ENCODE data around the gene PTPRJ.

PTPRJ gene

DNA sequence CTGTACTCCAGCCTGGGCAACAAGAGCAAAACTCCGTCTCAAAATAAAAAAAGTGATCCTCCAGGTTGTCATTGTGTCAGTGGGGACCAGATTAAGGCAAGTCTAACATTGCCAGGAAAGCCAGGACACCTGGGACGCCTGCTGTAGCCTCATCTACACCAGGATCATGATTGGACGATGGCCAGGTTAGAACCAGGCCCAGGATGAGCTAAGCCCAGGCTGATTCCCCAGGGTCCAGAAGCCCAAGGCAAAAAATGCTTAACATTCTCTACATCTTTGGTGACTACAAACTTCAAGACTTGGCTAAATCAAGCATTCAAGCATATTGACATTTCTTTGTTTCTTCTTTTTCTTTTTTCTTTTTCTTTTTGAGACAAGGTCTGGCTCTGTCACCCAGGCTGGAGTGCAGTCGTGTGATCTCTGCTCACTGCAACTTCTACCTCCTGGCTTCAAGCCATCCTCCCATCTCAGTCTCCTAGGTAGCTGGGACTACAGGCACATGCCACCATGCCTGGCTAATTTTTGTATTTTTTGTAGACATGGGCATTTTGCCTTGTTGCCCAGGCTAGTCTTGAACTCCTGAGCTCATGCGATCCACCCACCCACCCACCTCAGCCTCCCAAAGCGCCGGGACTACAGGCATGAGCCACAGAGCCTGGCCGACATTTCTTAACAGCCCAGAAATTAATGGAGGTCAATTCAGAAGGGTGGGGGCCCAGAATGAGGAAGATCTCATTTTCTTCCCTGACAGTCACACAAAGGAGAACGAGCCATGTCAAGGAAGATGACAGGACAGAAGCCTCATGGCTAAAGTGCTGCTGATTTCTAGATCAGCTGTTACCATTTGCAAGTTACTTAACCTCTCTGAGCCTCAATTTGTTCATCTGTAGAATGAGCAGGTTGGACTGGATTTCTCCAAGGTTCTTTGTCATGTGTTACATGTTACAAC lies 12.5 kb upstream of the PTPRJ start:
- no peak for DNase-seq

DNA sequence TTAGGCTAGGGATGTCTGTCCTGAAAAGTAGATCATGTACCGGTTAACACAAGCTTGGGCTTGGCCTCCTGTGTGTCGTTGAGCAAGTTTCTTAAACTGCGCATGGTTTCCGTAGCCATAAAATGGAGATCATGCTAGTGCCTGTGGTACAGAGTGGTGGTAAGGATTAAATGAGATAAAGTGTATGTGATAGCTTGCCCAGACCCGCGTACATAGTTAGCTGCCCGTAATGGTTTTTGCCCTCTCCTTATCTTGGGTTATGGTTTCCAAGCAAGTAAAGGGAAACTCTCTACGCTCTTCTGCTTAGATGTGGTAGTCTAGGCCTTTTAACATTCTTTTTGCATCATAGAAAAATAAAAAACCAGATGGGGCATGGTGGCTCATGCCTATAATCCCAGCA lies 11.0 kb upstream of the PTPRJ start:
- no peak for DNase-seq

DNA sequence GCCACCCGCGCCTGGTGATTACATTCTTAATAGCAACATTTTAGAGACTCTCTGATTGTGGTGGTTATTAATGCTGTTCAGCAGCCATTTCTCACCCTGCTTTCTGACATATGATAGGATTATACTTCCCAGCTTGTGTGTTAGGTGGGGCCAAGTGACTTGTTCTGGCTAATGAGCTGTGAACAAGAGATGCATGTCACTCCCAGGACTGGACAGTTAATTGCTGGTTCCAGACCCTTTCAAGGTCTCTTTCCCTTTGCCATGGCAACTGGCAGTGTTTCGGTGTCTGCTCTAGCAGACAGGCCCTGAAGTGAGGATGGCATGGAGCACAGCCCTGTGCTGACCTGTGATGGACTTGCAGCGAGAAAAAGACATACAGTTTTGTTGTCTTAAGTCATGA lies 8.9 kb upstream of the PTPRJ start:
- DNase-seq = peak; percentile 51

DNA sequence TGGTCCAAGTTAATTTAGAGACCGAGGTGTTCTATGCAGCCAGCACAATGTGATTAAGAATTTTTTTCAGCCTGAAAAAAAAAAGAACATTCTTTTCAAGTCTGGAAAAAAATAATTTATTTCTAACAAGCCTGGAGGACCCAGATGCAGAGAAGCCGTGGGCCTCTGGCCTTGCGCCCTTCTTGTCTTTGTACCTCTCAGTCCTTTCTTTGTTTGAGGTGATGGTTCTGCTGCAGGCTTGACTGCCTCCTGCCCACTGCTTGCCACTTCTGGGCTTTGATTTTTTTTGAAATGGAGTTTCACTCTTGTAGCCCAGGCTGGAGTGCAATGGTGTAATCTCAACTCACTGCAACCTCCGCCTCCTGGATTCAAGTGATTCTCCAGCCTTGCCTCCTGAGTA lies 7.2 kb upstream of the PTPRJ start:
- DNase-seq = no peak

DNA sequence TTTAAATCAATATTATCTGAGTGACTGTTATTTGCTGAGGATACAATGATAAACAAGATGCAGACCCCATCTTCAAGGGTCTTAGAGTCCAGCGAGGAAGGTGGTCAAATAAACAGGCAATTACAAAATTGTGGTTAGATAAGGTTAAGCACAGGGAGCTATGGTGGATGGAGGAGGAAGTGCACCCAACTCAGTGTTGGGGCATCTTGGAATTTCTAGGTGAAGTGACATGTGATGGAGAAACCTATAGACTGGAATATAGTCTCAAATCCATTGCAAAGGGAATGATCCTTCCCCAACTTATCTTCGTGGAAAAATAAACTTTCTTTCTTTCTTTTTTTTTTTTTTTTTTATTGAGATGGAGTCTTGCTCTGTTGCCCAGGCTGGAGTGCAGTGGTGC lies 3.4 kb upstream of the PTPRJ start:
- no peak for DNase-seq

DNA sequence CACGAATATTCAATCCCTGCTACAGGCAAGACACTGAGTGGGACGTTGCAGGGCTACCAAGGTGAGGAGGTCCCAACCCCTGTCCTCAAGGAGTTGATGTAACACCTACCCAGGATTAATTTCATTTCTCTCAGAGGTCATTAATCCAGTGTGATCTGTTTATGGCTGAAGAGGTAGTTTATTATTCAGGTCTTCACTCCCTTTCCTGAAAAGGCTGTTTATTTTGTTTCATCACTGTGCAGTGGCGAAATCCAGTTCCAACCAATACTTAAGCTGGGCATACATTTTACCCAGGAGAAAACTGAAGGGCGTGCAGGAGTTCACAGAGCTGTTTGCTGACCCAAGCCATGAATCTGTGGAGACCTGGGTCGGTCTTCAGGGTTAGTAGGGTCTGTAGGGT lies 2.7 kb upstream of the PTPRJ start:
- peak; percentile 28 for DNase-seq

DNA sequence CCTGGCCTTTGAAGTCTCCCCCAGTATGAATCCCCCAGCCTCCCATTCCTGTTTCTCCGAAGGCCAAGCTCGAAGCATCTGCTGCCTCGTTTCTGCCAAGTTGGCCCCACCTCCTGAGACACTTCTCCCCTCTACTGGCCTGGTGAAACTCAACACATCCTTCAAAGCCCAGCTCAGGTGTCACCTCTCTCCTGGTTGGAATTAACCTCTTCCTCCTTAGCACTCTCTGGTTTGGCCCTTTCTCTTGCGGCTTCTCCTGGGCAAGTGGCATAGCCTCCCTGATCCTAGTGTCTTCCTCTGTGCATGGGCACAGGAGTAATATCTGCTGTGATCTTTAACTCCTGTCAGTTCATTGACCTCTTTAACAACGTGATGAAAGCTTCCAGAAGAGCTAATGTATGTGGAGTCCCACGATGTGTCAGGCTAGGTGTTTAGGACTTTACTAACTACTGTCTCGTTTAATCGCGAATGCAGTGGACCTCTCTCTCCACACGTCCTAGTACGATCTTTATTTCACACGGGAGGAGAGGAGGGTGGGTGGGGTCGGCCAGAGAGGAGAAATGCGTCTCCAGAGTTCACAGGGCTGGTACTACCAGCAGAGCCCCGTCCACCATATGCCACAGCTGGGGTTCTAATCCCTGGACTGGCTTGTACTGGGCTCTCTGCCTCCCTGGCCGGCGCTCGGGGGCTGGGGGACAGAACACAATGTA lies 826 bp upstream of the PTPRJ start:
- DNase-seq = peak; percentile 79

DNA sequence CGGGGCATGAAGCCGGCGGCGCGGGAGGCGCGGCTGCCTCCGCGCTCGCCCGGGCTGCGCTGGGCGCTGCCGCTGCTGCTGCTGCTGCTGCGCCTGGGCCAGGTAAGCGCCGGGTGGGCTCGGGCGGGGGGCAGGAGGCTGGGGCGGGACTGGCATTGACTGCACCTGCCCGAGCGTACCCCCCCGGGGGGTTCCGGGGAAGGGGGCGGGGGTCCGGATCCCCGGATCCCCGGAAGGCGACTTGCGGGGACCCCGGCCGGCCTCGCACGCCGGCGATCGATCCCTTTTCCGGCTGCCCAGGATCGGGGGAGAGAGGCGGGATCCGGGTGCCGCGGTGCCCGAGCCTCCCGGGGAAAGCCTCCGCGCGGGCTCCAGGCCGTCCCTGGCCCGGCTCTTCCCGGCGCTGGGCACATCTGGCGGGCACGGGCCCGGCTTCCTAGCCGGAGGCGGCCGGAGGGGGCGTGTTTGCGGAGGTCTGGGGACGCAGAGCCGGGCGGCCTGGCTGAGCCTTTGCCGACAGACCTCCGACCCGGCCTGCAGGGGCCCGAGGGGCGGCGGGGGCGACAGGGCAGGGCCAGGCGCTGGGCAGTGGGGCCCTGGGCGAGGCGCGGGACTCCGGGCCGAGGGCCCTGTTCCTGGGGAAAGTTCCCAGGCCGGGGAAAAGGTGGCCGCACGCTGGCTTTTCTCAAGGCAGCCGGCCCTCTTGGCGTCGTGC lies 705 bp downstream of the PTPRJ start:
- peak; percentile 81 for DNase-seq

DNA sequence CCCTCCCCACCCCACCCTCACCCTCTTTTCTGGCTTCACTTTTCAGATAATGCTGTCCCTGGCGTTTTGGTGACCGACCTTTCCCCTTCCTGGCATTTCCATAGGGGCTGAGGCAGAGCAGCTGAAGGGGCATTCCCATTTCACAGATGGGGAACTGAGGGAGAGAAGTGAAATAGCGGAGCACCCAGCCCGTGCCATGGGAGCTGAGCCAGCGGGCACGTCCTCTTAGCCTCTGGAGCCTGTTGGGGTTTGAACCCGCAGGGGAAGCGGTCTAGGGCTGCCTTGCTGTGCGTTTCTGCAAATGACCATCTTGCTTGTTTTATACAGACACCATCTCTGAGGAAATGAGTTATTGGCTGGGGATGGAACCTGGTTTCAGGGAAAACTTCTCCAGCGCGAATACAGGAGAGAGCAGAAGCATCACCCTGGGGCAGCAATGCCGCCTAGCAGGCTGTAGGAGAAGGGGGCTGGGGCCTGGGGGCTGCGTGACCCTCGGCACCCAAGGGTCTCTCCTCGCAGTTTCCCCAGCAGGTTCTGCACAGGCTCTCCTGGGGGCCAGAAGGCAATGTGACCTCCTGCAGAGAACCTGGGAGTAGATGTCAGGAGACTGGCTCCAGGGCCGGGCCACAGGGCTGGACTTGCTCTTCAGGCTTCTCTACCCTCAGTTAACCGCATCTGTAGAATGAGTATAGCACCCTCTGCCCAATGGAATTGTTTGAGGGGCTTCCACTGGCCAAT lies 1.5 kb downstream of the PTPRJ start:
- no peak for DNase-seq

DNA sequence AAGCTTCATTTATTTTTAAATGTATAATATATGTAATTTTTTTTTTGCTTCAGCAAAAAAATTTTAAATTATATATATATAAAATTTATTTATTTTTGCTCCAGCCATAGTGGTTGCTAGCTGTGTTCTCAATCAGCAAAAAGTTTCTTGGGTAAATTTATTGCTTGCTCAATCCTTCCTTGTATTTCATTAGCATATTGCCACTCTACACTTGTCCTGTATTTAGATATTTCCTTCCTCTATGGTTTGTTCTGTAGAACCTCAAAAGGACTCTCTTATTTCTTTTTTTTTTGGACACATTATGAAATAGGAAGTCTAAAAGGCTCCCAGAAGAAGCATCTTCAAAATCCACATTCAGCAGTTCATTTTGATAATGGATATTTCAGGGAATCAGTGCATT lies 2.3 kb downstream of the PTPRJ start:
- DNase-seq = no peak

DNA sequence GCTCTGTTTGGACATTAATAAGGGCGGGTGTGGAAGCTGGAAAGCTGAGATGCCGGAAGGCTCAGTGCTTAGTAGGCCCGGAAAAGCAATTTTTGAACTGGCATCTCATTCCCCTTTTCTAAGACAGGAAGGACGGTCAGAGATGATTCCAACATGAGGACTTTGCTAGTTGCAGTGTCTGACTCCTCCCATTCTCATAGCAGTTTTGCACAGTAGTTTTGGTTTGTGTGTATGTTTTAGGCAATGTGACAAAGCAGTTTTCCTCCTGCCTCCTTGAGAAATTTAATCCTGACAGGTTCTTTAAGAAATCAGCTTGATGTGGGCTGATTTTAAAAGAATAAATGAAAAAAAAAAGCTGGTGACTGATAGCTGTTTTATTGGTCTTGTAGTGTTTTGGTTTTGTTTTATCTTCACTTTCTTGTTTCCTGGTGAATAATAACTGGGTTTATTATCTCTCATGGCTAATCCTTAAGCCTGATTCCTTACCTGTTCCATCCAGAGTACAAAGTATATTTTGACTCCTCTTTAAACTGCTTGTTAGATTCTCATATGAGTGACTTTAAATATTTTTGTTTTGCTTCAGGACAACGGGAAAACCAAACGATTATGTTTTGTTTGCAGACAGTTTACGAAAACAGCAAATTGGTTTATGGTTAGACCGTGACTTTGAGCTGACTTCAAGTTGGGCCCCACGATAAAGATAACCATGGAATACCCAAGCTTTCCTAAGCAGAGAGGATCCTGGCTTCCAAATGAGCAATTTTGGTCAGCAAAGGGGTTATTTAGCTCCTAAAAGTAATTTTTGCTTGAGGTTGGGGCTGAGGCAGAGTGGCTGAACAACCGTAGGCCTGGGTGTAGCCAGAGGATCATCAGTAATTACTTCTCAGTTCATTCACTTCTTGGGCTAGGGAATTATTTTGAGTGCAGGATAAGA lies 3.4 kb downstream of the PTPRJ start:
- DNase-seq = no peak

DNA sequence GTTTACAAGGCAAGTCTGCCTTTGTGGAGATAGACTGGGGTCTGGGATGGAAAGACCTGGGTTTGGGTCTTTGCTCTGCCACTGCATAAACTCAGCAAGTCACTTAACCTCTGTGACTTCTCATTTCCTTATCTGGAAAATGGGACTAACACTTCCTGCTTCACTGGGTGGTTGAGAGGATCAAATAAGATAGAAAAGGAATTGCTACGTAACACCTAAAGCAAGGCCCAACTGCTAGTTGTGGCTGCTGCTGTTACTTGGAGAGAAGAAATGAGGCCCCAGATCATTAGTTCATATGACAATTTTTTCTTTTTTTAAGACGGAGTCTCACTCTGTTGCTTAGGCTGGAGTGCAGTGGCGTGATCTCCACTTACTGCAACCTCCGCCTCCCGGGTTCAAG lies 5.9 kb downstream of the PTPRJ start:
- no peak for DNase-seq

DNA sequence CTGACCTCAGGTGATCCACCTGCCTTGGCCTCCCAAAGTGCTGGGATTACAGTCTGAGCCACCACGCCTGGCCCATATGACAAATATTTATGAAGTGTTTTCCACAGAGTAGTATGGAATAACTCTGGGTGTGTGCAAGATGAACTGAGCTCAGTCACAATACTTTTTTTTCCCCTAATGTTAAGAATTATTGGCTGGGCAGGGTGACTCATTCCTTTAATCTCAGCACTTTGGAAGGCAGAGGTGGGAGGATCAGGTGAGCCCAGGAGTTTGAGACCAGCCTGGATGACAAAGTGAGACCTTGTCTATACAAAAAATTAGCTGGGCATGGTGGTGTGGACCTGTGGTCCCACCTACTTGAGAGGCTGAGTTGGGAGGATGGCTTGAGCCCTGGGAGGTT lies 6.4 kb downstream of the PTPRJ start:
- DNase-seq = no peak

DNA sequence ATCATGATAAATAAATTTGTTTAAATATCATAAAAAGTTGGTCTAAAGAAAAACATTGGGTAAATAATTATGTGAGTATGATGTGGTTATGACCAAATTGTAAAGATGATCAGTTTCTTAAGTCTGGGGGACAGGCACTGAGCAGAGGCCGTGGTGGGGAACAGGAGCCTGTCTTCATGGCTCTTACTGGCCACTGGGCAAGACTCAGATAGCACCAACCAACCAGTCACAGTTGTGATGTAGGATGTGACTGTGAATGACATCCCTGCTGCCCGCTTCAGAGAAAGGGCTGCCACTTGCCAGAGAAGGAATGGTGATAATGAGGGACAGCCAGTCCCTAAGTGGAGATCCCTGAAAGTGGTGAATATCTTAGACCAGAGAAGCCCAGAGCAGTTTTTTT lies 7.0 kb downstream of the PTPRJ start:
- no peak for DNase-seq

DNA sequence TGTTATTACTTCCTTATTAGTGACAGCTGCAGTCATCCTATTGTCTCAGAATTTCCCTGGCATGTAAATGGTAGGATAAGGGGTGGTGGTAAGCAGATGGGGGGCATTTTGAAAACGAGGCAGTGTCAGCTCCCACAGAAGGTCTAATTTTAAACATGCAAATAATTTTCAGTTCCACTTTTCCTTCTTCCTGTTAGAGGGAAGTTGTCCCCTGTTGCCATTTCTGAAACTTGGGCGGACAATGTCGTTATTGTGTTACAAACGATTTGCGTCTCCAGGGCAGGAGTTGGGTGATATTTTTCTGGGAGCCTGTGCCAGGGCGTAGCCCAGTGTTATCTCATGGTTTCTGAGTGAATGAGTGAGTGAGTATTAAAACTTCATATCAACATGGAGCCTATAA lies 7.4 kb downstream of the PTPRJ start:
- DNase-seq = no peak

DNA sequence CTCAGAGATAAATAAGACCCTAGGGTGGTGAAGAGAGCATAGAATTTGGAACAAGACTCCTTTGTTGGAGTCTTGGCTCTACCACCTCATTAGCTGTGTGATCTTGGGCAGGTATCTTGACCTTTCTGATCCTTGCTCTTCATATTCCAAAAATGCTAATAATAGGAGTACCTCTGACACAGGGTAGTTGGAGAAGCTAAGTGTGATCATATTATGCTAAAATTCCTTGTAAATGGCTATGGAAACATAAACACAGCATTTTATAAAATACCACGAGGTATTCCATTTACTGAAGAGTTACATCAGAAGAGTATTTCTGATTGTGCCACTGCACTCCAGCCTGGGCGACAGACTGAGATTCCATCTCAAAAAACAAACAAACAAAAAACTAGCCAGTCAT lies 9.4 kb downstream of the PTPRJ start:
- DNase-seq = no peak

DNA sequence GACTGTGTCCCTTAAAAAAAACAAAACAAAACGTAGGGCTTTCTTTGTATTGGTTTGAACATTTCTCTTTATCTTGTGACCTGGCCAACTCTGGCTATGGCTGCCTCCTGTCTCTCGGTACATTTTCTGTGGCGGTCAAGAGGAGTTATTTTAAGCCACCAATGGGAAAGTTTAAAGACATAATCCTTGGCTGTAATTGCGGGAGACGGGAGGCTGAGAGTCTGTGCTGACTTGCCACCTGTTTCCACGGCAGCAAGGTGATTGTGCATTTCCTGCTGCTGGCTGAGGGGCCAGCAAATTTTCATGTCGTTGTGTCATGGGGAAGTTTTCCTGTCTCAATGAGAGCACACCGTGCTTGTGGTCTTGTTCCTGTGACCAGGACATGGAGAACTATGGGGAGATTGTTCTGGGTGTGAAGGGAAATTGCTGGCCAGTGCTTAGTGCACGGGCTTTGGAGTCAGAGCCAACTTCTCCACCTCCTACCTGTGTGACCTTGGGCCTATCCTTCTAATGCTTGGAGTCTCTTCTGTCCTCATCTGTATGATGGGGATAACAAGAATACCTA lies 11.0 kb downstream of the PTPRJ start:
- peak; percentile 27 for DNase-seq

DNA sequence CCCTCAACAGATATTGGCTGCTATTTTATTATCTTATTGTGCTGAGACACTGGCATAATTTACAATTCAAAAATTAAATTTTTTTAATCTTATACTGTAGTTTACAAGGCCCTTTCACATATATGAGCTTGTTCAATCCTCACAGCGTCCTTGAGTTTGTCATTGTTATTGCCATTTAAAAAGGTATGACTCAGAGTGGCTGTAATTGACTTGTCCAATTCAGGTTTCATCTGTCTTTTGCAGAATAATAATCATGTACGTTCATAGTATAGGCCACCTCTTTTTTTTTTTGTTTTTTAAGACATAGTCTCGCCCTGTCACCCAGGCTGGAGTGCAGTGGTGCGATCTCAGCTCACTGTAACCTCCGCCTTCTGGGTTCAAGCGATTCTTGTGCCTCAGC lies 11.5 kb downstream of the PTPRJ start:
- no peak for DNase-seq

DNA sequence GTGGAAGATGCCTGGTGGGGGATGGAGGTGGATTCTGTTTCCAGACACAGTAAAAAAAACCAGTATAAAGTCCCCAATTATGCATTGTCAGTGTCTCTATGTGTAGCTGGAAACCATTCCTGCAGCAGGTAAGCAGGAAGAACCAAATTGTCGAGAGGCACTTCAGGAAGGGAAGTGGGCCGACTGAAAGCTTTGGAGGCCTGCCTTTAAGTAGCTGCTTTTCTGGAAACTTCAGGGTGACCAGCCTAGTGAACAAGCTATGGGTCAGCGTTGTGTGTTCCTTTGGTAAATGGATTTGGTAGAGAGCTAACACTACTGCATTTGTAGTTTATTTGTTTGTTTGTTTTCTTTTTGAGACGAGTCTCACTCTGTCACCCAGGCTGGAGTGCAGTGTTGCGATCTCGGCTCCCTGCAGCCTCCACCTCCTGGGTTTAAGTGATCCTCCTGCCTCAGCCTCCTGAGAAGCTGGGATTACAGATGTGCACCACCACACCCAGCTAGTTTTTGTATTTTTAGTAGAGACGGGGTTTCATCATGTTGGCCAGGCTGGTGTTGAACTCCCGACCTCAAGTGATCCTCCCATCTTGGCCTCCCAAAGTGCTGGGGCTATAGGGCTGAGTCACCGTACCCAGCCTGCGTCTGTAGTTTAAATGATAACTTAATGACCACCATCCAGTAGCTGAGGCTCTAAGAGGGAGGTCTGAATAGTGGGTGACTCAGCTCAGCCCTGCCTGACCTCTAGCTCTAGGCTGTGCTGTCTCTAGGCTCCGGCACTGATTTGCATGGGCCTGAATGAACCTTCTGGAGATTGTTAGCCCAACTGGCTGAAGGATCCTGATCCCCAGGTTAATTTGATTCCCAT lies 12.8 kb downstream of the PTPRJ start:
- DNase-seq = no peak

DNA sequence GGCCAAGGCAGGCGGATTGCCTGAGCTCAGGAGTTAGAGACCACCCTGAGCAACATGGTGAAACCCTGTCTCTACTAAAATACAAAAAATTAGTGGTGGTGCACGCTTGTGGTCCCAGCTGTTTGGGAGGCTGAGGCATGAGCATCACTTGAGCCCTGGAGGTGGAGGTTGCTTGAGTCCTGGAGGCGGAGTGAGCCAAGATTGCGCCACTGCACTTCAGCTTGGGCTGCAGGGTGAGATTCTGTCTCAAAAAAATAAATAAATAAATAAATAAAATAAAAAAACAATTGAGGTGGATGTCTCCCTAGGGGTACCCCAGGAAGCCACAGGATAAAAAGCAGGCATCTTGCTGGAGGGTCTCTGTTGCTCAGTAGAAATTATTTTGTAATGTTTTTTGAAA lies 14.1 kb downstream of the PTPRJ start:
- no peak for DNase-seq
